H54 (cell line): Measurements from ENCODE around the gene TBC1D17.
A peak's percentile ranks its signal among the peaks of the same experiment; 100 is the strongest.

ENCODE experiments used
- DNase-seq: peaks from one replicate; pipeline ENCODE4 v3.0.0; 2011; ENCODE audit warnings: low spot score, mixed read lengths; ENCODE audit not compliant: insufficient read length
- FAIRE-seq: peaks from 3 replicates; lab custom pipeline; 2011; peaks lifted over from hg19 to GRCh38; lab: Jason Lieb, UNC
- POLR2A ChIP-seq: IDR thresholded peaks from 2 replicates; pipeline ENCODE4 v1.6.1; 2011; ENCODE audit warnings: low read depth, mild to moderate bottlenecking, low read length

The TBC1D17 gene

DNA sequence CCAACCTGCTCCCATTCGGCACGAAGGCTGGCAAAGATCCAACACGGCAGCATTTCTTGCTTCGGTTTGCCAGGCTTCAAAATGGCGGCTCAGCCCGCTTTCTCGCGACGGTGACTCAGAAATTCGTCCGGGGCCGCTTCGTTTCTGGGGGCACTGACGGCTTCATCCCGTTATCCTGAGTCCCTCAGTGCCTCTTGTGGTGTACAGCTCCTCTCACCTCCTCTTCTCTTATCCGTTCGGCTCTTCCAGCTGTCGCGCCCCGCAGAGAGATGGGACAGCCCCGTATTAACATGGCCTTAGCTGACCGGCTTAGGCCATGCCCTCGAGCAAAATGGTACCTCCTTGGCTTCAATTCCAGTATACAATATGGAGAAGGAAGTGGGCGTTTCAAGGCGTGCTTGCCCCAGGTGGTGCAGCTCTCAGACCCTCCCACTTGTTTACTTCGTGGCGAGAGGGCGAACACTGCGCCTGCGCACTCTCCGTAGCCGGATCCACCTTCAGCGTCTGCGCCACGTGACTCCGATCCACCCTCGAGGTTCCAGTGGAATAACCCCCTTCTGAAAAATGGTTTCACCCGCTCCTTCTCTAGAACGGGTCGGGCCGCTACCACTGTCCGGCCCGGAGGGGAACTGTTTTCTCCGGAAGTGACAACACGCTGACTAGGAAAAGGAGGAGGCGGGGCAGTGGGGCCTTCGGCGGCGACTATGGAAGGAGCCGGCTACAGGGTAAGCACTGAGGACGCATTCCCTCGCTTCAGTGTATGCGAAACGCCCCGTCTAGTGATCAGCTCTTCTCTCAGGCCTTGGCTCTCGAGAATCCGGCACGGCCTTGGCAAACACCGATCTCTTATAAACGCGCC lies at the start of gene TBC1D17, which contains the start of gene AKT1S1:
TSS of gene TBC1D17 (plus strand) at position 683 of the 859 bp plus-strand sequence. CDS start at position 705, 22 bp downstream.
TSS of gene AKT1S1 (minus strand) at position 336 of the 859 bp plus-strand sequence. CDS start 4,060 bp downstream, outside the sequence.
- peak; percentile 86 for FAIRE-seq
- TF ChIP-seq POLR2A = peak; percentile 49
- DNase-seq = peak; percentile 100

- FAIRE-seq (no peak), DNase-seq (no peak)
- TF ChIP-seq POLR2A = no peak
These were observed 48.3 kb upstream of the TBC1D17 start for GRCh38 chr19:49829200-49829599.

- no peak for TF ChIP-seq POLR2A
- DNase-seq (no peak), FAIRE-seq (no peak)
These were observed 47.8 kb upstream of the TBC1D17 start for GRCh38 chr19:49829721-49830120.

DNA sequence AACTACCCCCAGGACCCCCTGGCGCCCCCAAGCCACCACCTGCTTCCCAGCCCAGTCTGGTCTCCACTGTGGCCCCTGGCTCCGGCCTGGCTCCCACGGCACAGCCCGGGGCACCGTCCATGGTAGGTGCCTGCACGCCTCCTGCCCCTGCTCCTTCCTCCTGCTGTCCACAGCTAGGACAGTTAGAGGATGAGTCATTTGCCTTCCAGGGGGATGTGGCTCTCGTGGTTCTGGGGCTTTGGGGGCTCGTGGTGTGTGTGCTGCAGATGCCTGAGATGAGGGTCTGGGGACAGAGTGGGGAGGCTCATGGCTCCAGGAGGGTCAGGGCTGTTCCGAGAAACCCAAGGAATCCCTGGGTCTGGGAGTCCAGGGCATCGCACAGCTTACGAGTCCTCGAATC lies 46.7 kb upstream of the TBC1D17 start:
- FAIRE-seq (no peak), DNase-seq (no peak)
- TF ChIP-seq POLR2A = no peak

DNA sequence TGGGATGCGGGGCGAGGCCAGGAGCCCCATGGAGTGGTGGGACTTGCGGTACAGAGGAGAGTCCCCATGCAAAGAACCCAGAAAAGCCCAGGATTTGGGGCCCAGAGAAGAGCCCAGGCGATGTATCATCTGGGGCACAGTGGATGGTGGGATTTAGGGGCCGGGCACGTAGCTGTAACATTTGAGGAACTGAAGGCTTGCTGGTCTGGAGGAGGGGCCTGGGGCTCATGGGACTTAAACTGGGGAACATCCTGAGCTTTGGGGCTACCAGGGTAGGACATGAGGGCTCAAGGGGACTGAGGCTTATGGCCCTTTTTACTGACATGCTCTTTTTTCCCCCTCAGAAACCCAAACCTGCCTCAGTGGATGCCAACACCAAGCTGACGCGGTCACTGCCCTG lies 45.9 kb upstream of the TBC1D17 start:
- FAIRE-seq = no peak
- DNase-seq = no peak
- TF ChIP-seq POLR2A = no peak

GRCh38 chr19:49832556-49832955 lies 44.9 kb upstream of the TBC1D17 start:
- TF ChIP-seq POLR2A = no peak
- DNase-seq (no peak), FAIRE-seq (no peak)

GRCh38 chr19:49833599-49833998 lies 43.9 kb upstream of the TBC1D17 start:
- FAIRE-seq (no peak), DNase-seq (no peak)
- no peak for TF ChIP-seq POLR2A

DNA sequence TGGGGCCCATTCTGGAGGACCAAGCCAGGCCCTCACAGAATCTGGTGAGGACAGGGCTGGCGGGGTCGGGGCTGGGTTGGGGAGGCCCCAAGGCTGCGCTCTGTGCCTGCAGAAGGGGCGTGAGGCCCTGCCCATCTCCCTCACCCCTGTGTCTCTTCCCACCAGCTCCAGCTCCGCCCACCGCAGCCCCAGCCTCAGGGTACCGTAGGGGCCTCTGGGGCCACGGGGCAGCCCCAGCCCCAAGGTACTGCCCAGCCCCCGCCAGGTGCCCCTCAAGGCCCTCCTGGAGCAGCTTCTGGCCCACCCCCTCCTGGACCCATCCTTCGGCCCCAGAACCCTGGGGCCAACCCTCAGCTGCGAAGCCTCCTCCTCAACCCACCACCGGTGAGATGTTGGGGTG lies 41.9 kb upstream of the TBC1D17 start:
- FAIRE-seq (no peak), DNase-seq (no peak)
- TF ChIP-seq POLR2A = no peak

- DNase-seq (no peak), FAIRE-seq (no peak)
- no peak for TF ChIP-seq POLR2A
These were observed 41.1 kb upstream of the TBC1D17 start for GRCh38 chr19:49836176-49837008.

- FAIRE-seq = no peak
- DNase-seq = no peak
- TF ChIP-seq POLR2A = no peak
These were observed 40.5 kb upstream of the TBC1D17 start for GRCh38 chr19:49837009-49837310.

GRCh38 chr19:49837425-49837824 lies 40.1 kb upstream of the TBC1D17 start:
- no peak for TF ChIP-seq POLR2A
- FAIRE-seq (no peak), DNase-seq (no peak)

- FAIRE-seq = no peak
- no peak for DNase-seq
- TF ChIP-seq POLR2A = no peak
These were observed 38.5 kb upstream of the TBC1D17 start for GRCh38 chr19:49838885-49839588.

DNA sequence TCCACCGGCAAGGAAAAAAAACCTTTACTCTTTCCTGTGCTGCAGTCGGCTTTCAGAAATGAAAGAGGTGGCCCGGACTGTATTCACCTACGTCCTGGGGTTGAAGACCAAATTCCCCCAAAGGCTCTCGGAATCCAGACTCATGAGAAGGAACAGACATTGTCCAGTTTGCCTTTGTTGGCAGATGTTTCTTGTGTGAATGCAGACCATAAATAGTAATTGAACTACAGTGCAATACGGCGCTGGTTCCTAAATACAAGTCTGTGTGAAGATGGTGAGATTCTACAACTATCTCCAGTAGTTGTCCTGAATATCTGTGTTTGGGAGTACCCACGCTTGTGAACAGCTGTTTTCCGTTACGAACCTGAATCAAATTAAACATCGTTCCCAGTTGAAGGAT lies 37.8 kb upstream of the TBC1D17 start:
- no peak for TF ChIP-seq POLR2A
- no peak for DNase-seq
- FAIRE-seq = no peak

DNA sequence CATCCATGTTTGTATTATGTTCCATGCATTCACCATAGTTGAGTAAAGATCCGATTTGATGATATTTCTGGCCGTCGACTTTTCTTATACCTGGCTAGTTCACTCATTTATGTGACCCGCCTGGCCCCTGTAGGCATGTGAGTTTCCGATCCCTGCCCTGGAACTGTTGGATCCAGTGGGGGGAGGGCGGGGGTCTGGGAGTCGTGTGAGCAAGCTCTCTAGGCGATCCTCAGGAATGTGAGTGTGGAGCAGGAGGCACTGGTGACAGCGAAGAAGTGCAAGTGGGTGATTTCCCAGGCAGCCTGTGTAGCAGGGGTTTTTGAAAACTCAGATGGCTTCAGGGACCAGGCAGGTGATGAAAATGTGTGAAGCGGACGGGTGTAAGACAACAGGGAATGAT lies 37.2 kb upstream of the TBC1D17 start:
- no peak for TF ChIP-seq POLR2A
- FAIRE-seq (no peak), DNase-seq (no peak)
